ENCODE data around the gene GRID1.

- TF ChIP-seq CTCF (IDR thresholded peaks at IDR 0.05) (no peak), POLR2A (IDR thresholded peaks at IDR 0.05) (no peak)
Measured at GRCh38 chr10:86090807-86091206, 275.8 kb downstream of the GRID1 start.
